GM23338 (cell line): ENCODE results near the gene GPC5. TPM values are rescaled to one million over a fixed set of nuclear protein-coding genes. Genes with fewer than 3 reads are reported as not detected.

Source experiments
- ATAC-seq: fragments of 200-7000 bp; cut with Tn5 transposase; 3 replicates; pipeline ENCODE4 v1.9.1; 2020
- DNase-seq: peaks from one replicate; pipeline ENCODE4 v3.0.0-alpha.2; 2015; ENCODE audit warnings: low spot score
- H2AFZ ChIP-seq: fragments of 200-600 bp; sonication (generic); 2 replicates; pipeline ENCODE4 v1.8.0; 2016; ENCODE audit warnings: antibody characterized with exemption, mild to moderate bottlenecking, moderate library complexity
- H3F3A ChIP-seq: fragments of 200-600 bp; sonication (generic); replicated peaks from 2 replicates; pipeline ENCODE4 v1.8.0; 2017; ENCODE audit warnings: antibody characterized with exemption, mixed run types, low read depth
- H3K27ac ChIP-seq: fragments of 200-600 bp; sonication (generic); 2 replicates; pipeline ENCODE4 v1.6.1; 2016; ENCODE audit warnings: low read depth
- H3K27me3 ChIP-seq: fragments of 200-600 bp; sonication (generic); 2 replicates; pipeline ENCODE4 v1.8.0; 2016; ENCODE audit warnings: mild to moderate bottlenecking, mixed run types, moderate library complexity; ENCODE audit not compliant: insufficient read depth
- H3K36me3 ChIP-seq: fragments of 200-600 bp; sonication (generic); 2 replicates; pipeline ENCODE4 v1.8.0; 2016; ENCODE audit warnings: mild to moderate bottlenecking; ENCODE audit not compliant: insufficient read depth
- H3K4me1 ChIP-seq: fragments of 200-600 bp; sonication (generic); 2 replicates; pipeline ENCODE4 v1.8.0; 2016; ENCODE audit warnings: mild to moderate bottlenecking, moderate library complexity; ENCODE audit not compliant: insufficient read depth
- H3K4me2 ChIP-seq: fragments of 200-600 bp; sonication (generic); 2 replicates; pipeline ENCODE4 v1.7.1; 2017; ENCODE audit warnings: mixed run types
- H3K4me3 ChIP-seq: fragments of 200-600 bp; sonication (generic); 2 replicates; pipeline ENCODE4 v1.6.1; 2016; ENCODE audit warnings: mixed run types
- H3K79me2 ChIP-seq: fragments of 200-600 bp; sonication (generic); replicated peaks from 2 replicates; pipeline ENCODE4 v1.8.0; 2017; ENCODE audit warnings: mild to moderate bottlenecking; ENCODE audit not compliant: insufficient read depth
- H3K9me2 ChIP-seq: fragments of 200-600 bp; sonication (generic); 2 replicates; pipeline ENCODE4 v1.8.0; 2017; ENCODE audit not compliant: insufficient read depth
- H4K20me1 ChIP-seq: fragments of 200-600 bp; sonication (generic); replicated peaks from 2 replicates; pipeline ENCODE4 v1.8.0; 2017; ENCODE audit warnings: mild to moderate bottlenecking; ENCODE audit not compliant: insufficient read depth
- H3K27ac Mint-ChIP-seq: 2 replicates; pipeline ENCODE4 v1.8.0; 2020; ENCODE audit warnings: inconsistent platforms, mild to moderate bottlenecking, moderate library complexity, mixed read lengths
- H3K27me3 Mint-ChIP-seq: 3 replicates; pipeline ENCODE4 v1.8.0; 2022; ENCODE audit warnings: low read depth, mild to moderate bottlenecking, moderate library complexity, mixed read lengths, inconsistent platforms; ENCODE audit not compliant: insufficient read depth, poor library complexity
- H3K36me3 Mint-ChIP-seq: 3 replicates; pipeline ENCODE4 v1.8.0; 2021; ENCODE audit warnings: low read depth, mild to moderate bottlenecking, inconsistent platforms, moderate library complexity, mixed read lengths
- H3K4me1 Mint-ChIP-seq: 3 replicates; pipeline ENCODE4 v1.8.0; 2020; ENCODE audit warnings: mild to moderate bottlenecking, inconsistent platforms, mixed read lengths
- H3K4me3 Mint-ChIP-seq: 3 replicates; pipeline ENCODE4 v1.8.0; 2021; ENCODE audit warnings: moderate library complexity, mild to moderate bottlenecking, inconsistent platforms, mixed read lengths
- H3K9me3 Mint-ChIP-seq: 3 replicates; pipeline ENCODE4 v1.8.0; 2020; ENCODE audit warnings: moderate library complexity, mild to moderate bottlenecking, inconsistent platforms, mixed read lengths
- CREB1 ChIP-seq: fragments of 250-450 bp; sonication (Bioruptor Pico); IDR thresholded peaks from 2 replicates; pipeline ENCODE4 v1.5.0; 2020; ENCODE audit warnings: low read depth, mild to moderate bottlenecking, moderate library complexity
- CTCF ChIP-seq, 2 experiments: fragments of 200-600 bp in 1 of 2; sonication (generic) in 1 of 2; conservative IDR thresholded peaks; 2 replicates each; pipeline versions ENCODE4 v1.5.1 to v1.6.1; 2016 to 2017; ENCODE audit warnings: antibody characterized with exemption in 2 of 2, low read depth in 2 of 2, mild to moderate bottlenecking in 2 of 2, moderate library complexity in 1 of 2
- EZH2 ChIP-seq: fragments of 200-600 bp; sonication (generic); IDR thresholded peaks from one replicate; pipeline ENCODE4 v1.8.0; 2017; ENCODE audit warnings: antibody characterized with exemption, mild to moderate bottlenecking, low read depth; ENCODE audit not compliant: unreplicated experiment
- EZH2phosphoT487 ChIP-seq: fragments of 200-600 bp; sonication (generic); IDR thresholded peaks from one replicate; pipeline ENCODE4 v1.8.1; 2018; ENCODE audit warnings: antibody characterized with exemption; ENCODE audit not compliant: unreplicated experiment
- JUNB ChIP-seq: IDR thresholded peaks from one replicate; pipeline ENCODE4 v1.6.1; 2016; ENCODE audit warnings: antibody characterized with exemption; ENCODE audit not compliant: unreplicated experiment
- NANOG ChIP-seq: IDR thresholded peaks from 2 replicates; pipeline ENCODE4 v1.6.1; 2016; ENCODE audit warnings: antibody characterized with exemption, borderline replicate concordance
- POLR2AphosphoS5 ChIP-seq: IDR thresholded peaks from 2 replicates; pipeline ENCODE4 v1.6.1; 2016; ENCODE audit warnings: antibody characterized with exemption, low read depth
- STAT1 ChIP-seq: IDR thresholded peaks from one replicate; pipeline ENCODE4 v1.6.1; 2016; ENCODE audit warnings: antibody characterized with exemption; ENCODE audit not compliant: unreplicated experiment
- ZNF331 ChIP-seq: fragments of 250-450 bp; sonication (Bioruptor Pico); IDR thresholded peaks from 2 replicates; pipeline ENCODE4 v1.5.0; 2020; ENCODE audit warnings: low read depth, mild to moderate bottlenecking, moderate library complexity
- ZNF462 ChIP-seq: fragments of 250-450 bp; sonication (Bioruptor Pico); IDR thresholded peaks from 2 replicates; pipeline ENCODE4 v1.5.0; 2020; ENCODE audit warnings: mild to moderate bottlenecking, moderate library complexity
- polyA plus RNA-seq: library from polyadenylated mRNA; unstranded; fragments of >200 nt; fragmentation: Nextera tagmentation; extraction: Ambion mirVana; gene quantifications from 2 replicates; pipeline ENCODE4 v1.2.1, GENCODE V29; 2016
- total RNA-seq: library from RNA; depleted of rRNA; stranded (reverse); fragments of >200 nt; shearing (Covaris generic); gene quantifications from 2 replicates; pipeline ENCODE4 v1.2.3, GENCODE V29; 2014
- TF ChIP-seq, protein P1 (sequence below): IDR thresholded peaks from 2 replicates; pipeline ENCODE4 v1.6.1; 2016; ENCODE audit warnings: antibody characterized with exemption
- TF ChIP-seq, protein P2 (sequence below): IDR thresholded peaks from one replicate; pipeline ENCODE4 v1.6.1; 2018; ENCODE audit warnings: antibody characterized with exemption; ENCODE audit not compliant: unreplicated experiment

Gene GPC5
- total and polyA plus RNA-seq, 2 experiments from 2014 or later, result 0.95 to 1.1 TPM

- no peak for TF ChIP-seq NANOG
These were observed 263.5 kb downstream of the GPC5 start (continued) for GRCh38 chr13:91661692-91662490.

- H3K36me3 Mint-ChIP-seq, result no peaks in the 10 kb centered on the region
- ATAC-seq, result no peak
- H3K4me3 Mint-ChIP-seq, result no peak overlapping the region
- no peaks in the 10 kb centered on the region for H3K4me1 Mint-ChIP-seq
- Histone ChIP-seq H2AFZ (no peak overlapping the region), H3K27me3 (no peaks in the 10 kb centered on the region), H3K36me3 (no peaks in the 10 kb centered on the region), H4K20me1 (no peaks in the 10 kb centered on the region), H3K27ac (no peak overlapping the region), H3F3A (no peaks in the 10 kb centered on the region), H3K4me3 (no peak overlapping the region), H3K4me2 (no peak overlapping the region), H3K79me2 (no peaks in the 10 kb centered on the region), H3K4me1 (no peaks in the 10 kb centered on the region), H3K9me2 (peaks cover 11% of the 10 kb centered on the region; the same call in 1 of the 2 replicates)
- H3K27me3 Mint-ChIP-seq, result peaks cover 2% of the 10 kb centered on the region
- no peak for DNase-seq
- no peaks in the 10 kb centered on the region for H3K9me3 Mint-ChIP-seq
- H3K27ac Mint-ChIP-seq, result no peak overlapping the region
- TF ChIP-seq CREB1 (no peak), ZNF331 (no peak), EZH2 (no peak), EZH2phosphoT487 (no peak), NANOG (no peak), POLR2AphosphoS5 (no peak), JUNB (no peak), CTCF (conservative IDR thresholded peaks at IDR 0.05; ENCODE audit: low read depth in 2 of 2) (no peak), STAT1 (no peak), ZNF462 (CRISPR knock-in tag) (no peak)
- TF ChIP-seq, protein P1, sequence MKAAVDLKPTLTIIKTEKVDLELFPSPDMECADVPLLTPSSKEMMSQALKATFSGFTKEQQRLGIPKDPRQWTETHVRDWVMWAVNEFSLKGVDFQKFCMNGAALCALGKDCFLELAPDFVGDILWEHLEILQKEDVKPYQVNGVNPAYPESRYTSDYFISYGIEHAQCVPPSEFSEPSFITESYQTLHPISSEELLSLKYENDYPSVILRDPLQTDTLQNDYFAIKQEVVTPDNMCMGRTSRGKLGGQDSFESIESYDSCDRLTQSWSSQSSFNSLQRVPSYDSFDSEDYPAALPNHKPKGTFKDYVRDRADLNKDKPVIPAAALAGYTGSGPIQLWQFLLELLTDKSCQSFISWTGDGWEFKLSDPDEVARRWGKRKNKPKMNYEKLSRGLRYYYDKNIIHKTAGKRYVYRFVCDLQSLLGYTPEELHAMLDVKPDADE, result no peak
- TF ChIP-seq, protein P2, sequence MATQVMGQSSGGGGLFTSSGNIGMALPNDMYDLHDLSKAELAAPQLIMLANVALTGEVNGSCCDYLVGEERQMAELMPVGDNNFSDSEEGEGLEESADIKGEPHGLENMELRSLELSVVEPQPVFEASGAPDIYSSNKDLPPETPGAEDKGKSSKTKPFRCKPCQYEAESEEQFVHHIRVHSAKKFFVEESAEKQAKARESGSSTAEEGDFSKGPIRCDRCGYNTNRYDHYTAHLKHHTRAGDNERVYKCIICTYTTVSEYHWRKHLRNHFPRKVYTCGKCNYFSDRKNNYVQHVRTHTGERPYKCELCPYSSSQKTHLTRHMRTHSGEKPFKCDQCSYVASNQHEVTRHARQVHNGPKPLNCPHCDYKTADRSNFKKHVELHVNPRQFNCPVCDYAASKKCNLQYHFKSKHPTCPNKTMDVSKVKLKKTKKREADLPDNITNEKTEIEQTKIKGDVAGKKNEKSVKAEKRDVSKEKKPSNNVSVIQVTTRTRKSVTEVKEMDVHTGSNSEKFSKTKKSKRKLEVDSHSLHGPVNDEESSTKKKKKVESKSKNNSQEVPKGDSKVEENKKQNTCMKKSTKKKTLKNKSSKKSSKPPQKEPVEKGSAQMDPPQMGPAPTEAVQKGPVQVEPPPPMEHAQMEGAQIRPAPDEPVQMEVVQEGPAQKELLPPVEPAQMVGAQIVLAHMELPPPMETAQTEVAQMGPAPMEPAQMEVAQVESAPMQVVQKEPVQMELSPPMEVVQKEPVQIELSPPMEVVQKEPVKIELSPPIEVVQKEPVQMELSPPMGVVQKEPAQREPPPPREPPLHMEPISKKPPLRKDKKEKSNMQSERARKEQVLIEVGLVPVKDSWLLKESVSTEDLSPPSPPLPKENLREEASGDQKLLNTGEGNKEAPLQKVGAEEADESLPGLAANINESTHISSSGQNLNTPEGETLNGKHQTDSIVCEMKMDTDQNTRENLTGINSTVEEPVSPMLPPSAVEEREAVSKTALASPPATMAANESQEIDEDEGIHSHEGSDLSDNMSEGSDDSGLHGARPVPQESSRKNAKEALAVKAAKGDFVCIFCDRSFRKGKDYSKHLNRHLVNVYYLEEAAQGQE, result no peak
These were observed 265.6 kb downstream of the GPC5 start for GRCh38 chr13:91664039-91664438.
